NCI-H1092 treated with DMSO at 0.1 percent for 48 hours (cell line): ENCODE data around the gene ARMC10.
"Not testable (repeated sequence)": the region's sequence is repeated elsewhere in the genome, so short reads cannot be mapped to it uniquely, and the experiment has no call there.

Source experiments
- DNase-seq: peaks from one replicate; lab custom pipeline; 2025; lab: John Stamatoyannopoulos, UW

Gene ARMC10

GRCh38 chr7:103074519-103075336 lies at the start of gene ARMC10, which contains the start of gene FBXL13:
Gene ARMC10 (plus strand): TSS chr7:103075140. CDS start chr7:103075273, 133 bp downstream.
Gene FBXL13 (minus strand): TSS chr7:103074796.
- DNase-seq: peak; percentile 95

GRCh38 chr7:103025341-103025740 lies 49.6 kb upstream of the ARMC10 start:
- DNase-seq: no peak

- DNase-seq: no peak
Observed at GRCh38 chr7:103031024-103031423, 43.9 kb upstream of the ARMC10 start.

GRCh38 chr7:103031781-103032180 lies 43.2 kb upstream of the ARMC10 start:
- no peak for DNase-seq

DNA sequence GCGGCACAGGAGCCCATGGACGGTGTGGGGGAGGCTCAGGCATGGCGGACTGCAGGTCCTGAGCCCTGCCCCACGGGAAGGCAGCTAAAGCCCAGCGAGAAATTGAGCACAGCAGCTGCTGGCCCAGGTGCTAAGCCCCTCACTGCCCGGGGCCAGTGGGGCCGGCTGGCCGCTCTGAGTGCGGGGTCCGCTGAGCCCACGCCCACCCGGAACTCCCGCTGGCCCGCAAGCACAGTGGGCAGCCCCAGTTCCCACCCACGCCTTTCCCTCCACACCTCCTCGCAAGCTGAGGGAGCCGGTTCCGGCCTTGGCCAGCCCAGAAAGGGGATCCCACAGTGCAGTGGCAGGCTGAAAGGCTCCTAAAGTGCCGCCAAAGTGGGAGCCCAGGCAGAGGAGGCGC lies 40.6 kb upstream of the ARMC10 start:
- DNase-seq: not testable (repeated sequence)

DNA sequence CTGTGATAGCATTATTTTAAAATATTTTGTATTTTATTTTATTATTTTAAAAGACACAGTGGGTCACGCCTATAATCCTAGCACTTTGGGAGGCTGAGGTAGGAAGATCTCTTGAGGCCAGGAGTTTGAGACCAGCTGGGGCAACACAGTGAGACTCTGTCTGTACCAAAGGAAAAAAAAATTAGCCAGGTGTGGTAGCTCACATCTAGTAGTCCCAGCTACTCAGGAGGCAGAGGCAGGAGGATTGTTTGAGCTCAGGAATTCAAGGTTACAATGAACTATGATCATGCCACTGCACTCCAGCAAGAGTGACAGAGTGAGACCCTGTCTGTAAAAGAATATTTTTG lies 37.5 kb upstream of the ARMC10 start:
- DNase-seq: no peak

GRCh38 chr7:103037823-103038739 lies 36.9 kb upstream of the ARMC10 start:
- not testable (repeated sequence) for DNase-seq

- not testable (repeated sequence) for DNase-seq
Observed at GRCh38 chr7:103041815-103042214, 33.1 kb upstream of the ARMC10 start.

DNA sequence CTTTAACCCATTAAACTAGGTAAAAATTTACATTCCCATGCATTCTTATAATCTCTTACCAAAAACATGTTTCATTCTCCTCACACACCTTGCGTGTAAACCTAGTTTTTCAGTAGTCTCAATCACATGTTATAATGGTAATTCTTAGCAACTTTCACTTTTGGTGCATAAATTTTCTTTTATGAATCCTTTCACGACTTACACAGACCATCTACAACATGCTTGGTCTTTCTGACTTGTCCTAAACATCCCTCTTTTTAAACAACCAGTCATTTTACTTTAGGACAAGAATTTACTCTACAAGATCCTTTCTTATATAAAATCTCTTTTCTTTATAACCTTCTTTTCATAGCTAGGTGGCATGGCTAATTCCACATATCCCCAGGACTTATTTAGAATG lies 26.1 kb upstream of the ARMC10 start:
- DNase-seq: no peak

GRCh38 chr7:103051519-103051918 lies 23.4 kb upstream of the ARMC10 start:
- DNase-seq: no peak

DNA sequence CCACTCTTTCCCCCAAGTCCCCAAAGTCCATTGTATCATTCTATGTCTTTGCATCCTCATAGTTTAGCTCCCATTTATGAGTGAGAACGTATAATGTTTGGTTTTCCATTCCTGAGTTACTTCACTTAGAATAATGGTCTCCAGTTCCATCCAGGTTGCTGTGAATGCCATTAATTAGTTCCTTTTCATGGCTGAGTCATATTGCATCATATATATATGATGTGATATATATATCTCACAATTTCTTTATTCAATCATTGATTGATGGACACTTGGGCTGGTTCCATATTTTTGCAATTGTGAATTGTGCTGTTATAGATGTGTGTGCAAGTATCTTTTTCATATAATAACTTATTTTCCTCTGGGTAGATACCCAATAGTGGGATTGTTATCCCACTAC lies 18.9 kb upstream of the ARMC10 start:
- not testable (repeated sequence) for DNase-seq

DNA sequence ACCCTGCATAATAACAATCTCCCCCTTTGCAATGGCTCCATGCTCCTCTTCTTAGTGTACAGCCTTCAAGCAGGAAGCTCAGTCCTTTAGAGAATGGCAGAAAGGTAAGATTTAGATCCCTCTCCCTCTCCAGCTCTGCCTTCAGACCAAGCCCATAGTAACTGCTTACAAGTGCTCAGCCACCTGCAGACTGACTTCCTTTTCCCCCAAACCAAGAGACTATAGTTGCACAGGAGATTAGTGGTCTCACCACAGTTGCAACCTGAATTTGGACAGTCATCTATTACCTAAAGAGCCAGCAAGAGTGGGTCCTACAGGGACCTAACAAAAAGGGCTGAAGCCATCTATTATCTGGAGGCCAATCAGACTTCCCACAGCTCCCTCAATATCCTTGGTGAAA lies 16.8 kb upstream of the ARMC10 start:
- no peak for DNase-seq

DNA sequence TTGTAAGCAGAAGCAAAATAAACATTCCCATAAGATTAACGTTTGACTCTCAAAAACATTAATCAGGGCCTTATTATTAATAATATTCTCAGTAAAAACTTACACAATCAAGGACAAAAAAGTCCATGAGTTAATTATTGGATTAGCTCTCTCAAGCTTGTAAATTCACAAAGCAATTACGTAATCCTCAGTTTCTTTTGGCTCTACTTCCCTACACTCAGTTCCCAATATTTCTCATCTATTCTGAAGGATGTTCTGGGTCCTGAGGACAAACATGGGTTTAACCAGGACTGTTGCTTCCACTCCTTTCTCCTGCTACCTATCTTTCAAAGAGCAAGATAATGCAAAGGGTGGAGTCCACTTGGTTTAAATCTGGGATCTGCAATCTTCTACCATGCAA lies 15.5 kb upstream of the ARMC10 start:
- no peak for DNase-seq

DNA sequence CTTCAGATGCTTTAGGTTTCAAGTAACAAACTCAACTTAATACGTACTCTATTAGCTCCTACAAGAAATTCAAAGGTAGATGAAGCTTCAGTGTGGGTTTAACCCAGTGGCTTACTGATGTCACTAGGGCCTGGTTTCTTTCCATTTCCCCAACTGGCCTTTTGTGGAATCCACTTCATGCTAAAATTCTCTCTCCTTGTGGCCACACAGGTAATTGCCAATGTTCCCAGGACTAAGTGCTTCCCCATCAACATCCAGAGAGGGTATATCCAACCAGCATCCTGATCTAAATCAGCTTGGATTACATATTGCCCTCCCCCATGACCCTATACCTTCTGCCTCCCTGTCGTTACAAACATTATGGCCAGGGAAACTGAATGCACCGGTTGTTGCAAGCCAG lies 11.0 kb upstream of the ARMC10 start:
- DNase-seq: no peak

GRCh38 chr7:103065667-103066066 lies 9.3 kb upstream of the ARMC10 start:
- DNase-seq: peak; percentile 42

DNA sequence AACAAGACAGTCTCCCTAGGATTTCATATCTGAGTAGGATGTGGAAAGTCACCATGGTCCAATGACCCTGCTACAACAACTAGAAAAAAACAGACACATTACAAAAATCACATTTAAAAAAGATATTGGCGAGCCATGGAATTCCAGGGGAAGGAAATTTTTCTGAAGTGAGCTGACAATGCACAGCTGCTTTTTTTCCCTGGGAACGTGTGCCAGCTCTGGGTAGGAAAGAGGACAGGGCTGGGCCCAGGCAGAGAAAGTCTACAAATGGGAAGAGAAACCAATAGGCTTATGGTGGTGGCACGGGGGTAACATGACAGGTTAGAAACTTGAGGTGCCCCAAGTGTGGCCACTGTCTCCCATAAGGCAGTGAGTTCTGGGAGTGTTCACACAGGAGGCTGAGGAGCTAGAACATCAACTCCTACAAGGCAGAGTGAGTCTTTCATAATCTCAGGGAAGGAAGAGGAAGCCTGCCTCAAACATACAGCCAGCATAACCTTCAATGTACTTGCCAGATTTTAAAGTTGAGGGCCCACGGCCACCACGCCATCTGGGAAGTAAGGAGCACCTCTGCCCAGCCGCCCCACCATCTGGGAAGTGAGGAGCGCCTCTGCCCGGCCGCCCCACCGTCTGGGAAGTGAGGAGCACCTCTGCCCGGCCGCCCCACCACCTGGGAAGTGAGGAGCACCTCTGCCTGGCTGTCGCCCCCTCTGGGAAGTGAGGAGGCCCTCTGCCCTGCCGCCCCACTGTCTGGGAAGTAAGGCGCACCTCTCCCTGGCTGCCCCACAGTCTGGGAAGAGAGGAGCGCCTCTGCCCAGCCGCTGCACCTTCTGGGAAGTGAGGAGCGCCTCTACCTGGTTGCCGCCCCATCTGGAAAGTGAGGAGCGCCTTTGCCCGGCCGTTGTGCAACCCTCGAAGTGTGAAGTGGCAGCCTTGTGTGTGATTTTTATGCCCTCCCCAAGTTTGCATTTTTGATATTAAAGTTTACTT lies 6.2 kb upstream of the ARMC10 start:
- no peak for DNase-seq

DNA sequence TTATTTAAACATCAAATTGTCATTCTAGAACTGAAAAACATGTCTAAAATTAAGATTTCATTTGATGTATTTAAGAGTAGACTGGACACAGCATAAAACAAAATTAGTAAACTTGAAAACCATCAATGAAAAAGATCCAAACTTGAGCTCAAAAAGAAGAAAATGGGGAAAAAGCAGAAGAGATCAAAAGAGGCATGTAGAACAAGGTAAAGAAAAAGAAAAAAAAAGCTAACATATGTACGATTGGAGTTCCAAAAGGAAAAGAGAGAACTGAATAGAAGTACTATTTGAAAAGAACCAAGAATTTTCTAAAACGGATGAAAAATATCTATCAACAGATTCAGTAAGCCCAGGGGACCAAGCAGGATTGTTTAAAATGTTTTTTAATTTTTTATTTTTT lies 3.9 kb upstream of the ARMC10 start:
- no peak for DNase-seq

- peak; percentile 60 for DNase-seq
Observed at GRCh38 chr7:103073989-103074518, 886 bp upstream of the ARMC10 start.

DNA sequence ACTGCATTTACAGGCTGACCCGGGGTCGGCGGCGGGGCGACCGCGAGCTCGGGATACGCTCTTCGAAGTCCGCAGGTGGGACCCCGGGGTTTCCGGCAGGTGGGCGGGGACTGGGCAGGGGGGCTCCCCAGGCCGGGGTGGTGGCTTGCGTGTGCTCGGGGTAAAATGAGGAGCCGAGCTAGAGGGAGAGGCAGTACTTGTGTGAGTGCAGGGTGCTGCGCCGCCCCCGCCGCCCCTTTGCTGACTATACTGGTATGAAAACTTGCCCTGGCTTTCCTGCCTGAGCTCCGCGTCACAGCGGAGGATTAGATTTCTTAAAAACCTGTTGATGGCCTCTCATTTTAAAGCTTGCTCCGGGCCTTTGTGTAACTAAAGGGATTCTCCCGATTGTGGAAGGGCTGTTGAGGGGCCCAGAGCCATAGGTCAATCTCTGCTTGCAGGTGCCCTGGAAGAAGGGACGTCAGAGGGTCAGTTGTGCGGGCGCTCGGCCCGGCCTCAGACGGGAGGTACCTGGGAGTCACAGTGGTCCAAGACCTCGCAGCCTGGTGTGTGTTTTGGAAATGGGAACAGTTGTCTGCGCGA lies 488 bp downstream of the ARMC10 start:
- peak; percentile 73 for DNase-seq

- DNase-seq: no peak
Observed at GRCh38 chr7:103076764-103077163, 1.8 kb downstream of the ARMC10 start.

DNA sequence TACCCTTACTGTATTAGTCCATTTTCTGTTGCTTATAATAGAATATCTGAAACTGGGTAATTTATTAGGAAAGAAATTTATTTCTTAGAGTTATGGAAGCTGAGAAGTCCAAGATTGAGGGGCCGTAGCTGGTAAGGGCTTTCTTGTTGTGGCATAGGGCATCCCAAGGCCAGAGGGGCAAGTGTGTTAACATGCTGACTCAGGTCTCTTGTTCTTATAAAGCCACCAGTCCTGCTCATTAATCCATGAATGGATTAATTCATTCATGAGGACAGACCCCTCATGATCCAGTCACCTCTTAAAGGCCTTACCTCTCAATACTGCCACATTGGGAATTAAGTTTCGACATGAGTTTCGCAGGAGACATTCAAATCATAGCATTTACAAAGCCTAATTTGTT lies 2.4 kb downstream of the ARMC10 start:
- no peak for DNase-seq
